Measurements from ENCODE around the gene ZC3H15. TPM values are rescaled to one million over a fixed set of nuclear protein-coding genes. Genes with fewer than 3 reads are reported as not detected.

ZC3H15 gene
- polyA plus RNA-seq, 1 donor (not counting 4 experiments of a cell fraction or from before 2014, with no cell fraction given), result 116 TPM

- H3K4me1 ChIP-seq (ENCODE audit: control insufficient read depth, extremely low read depth, insufficient read depth, low read length), result peaks cover 3% of the 10 kb centered on the region
- TF ChIP-seq EZH2 (IDR thresholded peaks at IDR 0.05; ENCODE audit: low read length) (no peak), CTCF (optimal IDR thresholded peaks at IDR 0.05 in 1 of 3, IDR thresholded peaks at IDR 0.05 in 1 of 3, conservative IDR thresholded peaks at IDR 0.05 in 1 of 3; ENCODE audit: extremely low read depth in 1 of 3, insufficient read depth in 2 of 3, low read length in 3 of 3) (no peak)
- H3K27ac ChIP-seq (ENCODE audit: control insufficient read depth, insufficient read depth, low read length), result no peak overlapping the region
- no peak overlapping the region for H3K9ac ChIP-seq (ENCODE audit: control insufficient read depth, extremely low read depth, insufficient read depth, low read length)
- FAIRE-seq (no peak), DNase-seq (ENCODE audit: low read depth, low spot score) (no peak)
- H3K9me3 ChIP-seq (ENCODE audit: control insufficient read depth, low read depth, low read length), result no peaks in the 10 kb centered on the region
- H4K20me1 ChIP-seq (ENCODE audit: control insufficient read depth, extremely low read depth, insufficient read depth, low read length), result no peaks in the 10 kb centered on the region
- H3K4me3 ChIP-seq (ENCODE audit: control insufficient read depth in 2 of 3, extremely low read depth in 1 of 3, insufficient read depth in 2 of 3, low read depth in 1 of 3, low read length in 3 of 3), result no peak overlapping the region
- no peak overlapping the region for H2AFZ ChIP-seq (ENCODE audit: control insufficient read depth, low read length)
- no peaks in the 10 kb centered on the region for H3K36me3 ChIP-seq (ENCODE audit: control insufficient read depth in 2 of 2, extremely low read depth in 1 of 2, insufficient read depth in 2 of 2, low read length in 2 of 2)
- H3K27me3 ChIP-seq (ENCODE audit: control insufficient read depth, extremely low read depth, insufficient read depth, low read length), result no peaks in the 10 kb centered on the region
- H3K4me2 ChIP-seq (ENCODE audit: control insufficient read depth, extremely low read depth, insufficient read depth, low read depth, low read length), result no peak overlapping the region
- dilution Hi-C loops (cut with MboI; ENCODE audit: extremely low pct_ligation_motif_present, low sequenced_read_pairs), result no loop called here
- no peaks in the 10 kb centered on the region for H3K9me1 ChIP-seq (ENCODE audit: control insufficient read depth, extremely low read depth, insufficient read depth, low read length)
- no peaks in the 10 kb centered on the region for H3K79me2 ChIP-seq (ENCODE audit: control insufficient read depth, insufficient read depth, low read length)
Observed at GRCh38 chr2:186443851-186444250, 42.2 kb upstream of the ZC3H15 start.

GRCh38 chr2:186445506-186445905, 40.6 kb upstream of the ZC3H15 start:
- no peak overlapping the region for H3K9ac ChIP-seq (ENCODE audit: control insufficient read depth, extremely low read depth, insufficient read depth, low read length)
- no peak for FAIRE-seq
- no peak overlapping the region for H3K4me2 ChIP-seq (ENCODE audit: control insufficient read depth, extremely low read depth, insufficient read depth, low read depth, low read length)
- no peaks in the 10 kb centered on the region for H3K79me2 ChIP-seq (ENCODE audit: control insufficient read depth, insufficient read depth, low read length)
- no peak for DNase-seq (ENCODE audit: low read depth, low spot score)
- H3K4me1 ChIP-seq (ENCODE audit: control insufficient read depth, extremely low read depth, insufficient read depth, low read length), result peaks cover 2% of the 10 kb centered on the region
- TF ChIP-seq EZH2 (IDR thresholded peaks at IDR 0.05; ENCODE audit: low read length) (no peak), CTCF (optimal IDR thresholded peaks at IDR 0.05 in 1 of 3, IDR thresholded peaks at IDR 0.05 in 1 of 3, conservative IDR thresholded peaks at IDR 0.05 in 1 of 3; ENCODE audit: extremely low read depth in 1 of 3, insufficient read depth in 2 of 3, low read length in 3 of 3) (no peak)
- dilution Hi-C loops (cut with MboI; ENCODE audit: extremely low pct_ligation_motif_present, low sequenced_read_pairs), result no loop called here
- H3K9me3 ChIP-seq (ENCODE audit: control insufficient read depth, low read depth, low read length), result no peaks in the 10 kb centered on the region
- no peaks in the 10 kb centered on the region for H3K9me1 ChIP-seq (ENCODE audit: control insufficient read depth, extremely low read depth, insufficient read depth, low read length)
- H3K27me3 ChIP-seq (ENCODE audit: control insufficient read depth, extremely low read depth, insufficient read depth, low read length), result no peaks in the 10 kb centered on the region
- no peak overlapping the region for H3K4me3 ChIP-seq (ENCODE audit: control insufficient read depth in 2 of 3, extremely low read depth in 1 of 3, insufficient read depth in 2 of 3, low read depth in 1 of 3, low read length in 3 of 3)
- H3K36me3 ChIP-seq (ENCODE audit: control insufficient read depth in 2 of 2, extremely low read depth in 1 of 2, insufficient read depth in 2 of 2, low read length in 2 of 2), result no peaks in the 10 kb centered on the region
- no peaks in the 10 kb centered on the region for H4K20me1 ChIP-seq (ENCODE audit: control insufficient read depth, extremely low read depth, insufficient read depth, low read length)
- H3K27ac ChIP-seq (ENCODE audit: control insufficient read depth, insufficient read depth, low read length), result no peak overlapping the region
- no peak overlapping the region for H2AFZ ChIP-seq (ENCODE audit: control insufficient read depth, low read length)

All from keratinocyte (primary cell).